GM12891 (cell line): ENCODE data around the gene UGDH.

Experiments used
- POLR2A ChIP-seq: IDR thresholded peaks from 2 replicates; pipeline ENCODE4 v1.6.1; 2011; ENCODE audit warnings: low read depth, low read length, control low read depth
- POLR2AphosphoS5 ChIP-seq: IDR thresholded peaks from 2 replicates; pipeline ENCODE4 v1.6.1; 2011; ENCODE audit warnings: low read depth, low read length, control low read depth

DNA sequence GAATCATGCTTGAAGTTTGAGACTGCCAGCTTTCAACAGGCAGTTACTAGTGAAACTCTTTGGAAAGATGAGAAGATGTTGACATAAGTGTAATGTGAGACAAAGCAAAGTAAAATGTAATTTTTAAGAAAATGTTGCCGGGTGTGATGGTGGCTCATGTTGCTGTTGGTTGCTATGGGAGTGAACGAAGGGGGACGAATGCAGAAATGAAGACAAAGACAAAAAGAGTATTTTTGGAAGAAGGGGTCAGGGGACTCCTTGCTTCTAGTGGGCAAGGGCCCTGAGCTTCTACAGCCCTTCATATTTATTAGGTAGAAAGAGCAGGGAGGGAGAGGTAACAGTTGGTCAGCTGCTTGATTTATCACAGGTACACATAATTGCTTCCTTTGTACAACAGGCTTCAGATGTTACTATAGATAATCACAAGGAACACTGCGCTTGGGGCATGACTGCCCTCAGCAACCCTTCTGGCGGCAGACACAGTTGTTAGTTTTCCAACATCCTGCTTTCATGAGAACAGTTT is 11.9 kb upstream of the UGDH start:
- TF ChIP-seq POLR2A (no peak), POLR2AphosphoS5 (no peak)
